Retinal pigment epithelial cell (primary cell): Measurements from ENCODE around the gene CTXN2.

Source experiments
- DNase-seq: peaks from one replicate; pipeline ENCODE4 v3.0.0-alpha.2; 2010; ENCODE audit warnings: low read depth
- H3K4me3 ChIP-seq: 2 replicates; pipeline ENCODE4 v1.5.1; 2011; ENCODE audit warnings: mild to moderate bottlenecking, low read length, control low read depth, moderate library complexity
- TF ChIP-seq, protein P1 (sequence below): conservative IDR thresholded peaks from 2 replicates; pipeline ENCODE4 v1.5.1; 2011; ENCODE audit warnings: low read depth, low read length, control low read depth, inconsistent platforms

Gene CTXN2

DNA sequence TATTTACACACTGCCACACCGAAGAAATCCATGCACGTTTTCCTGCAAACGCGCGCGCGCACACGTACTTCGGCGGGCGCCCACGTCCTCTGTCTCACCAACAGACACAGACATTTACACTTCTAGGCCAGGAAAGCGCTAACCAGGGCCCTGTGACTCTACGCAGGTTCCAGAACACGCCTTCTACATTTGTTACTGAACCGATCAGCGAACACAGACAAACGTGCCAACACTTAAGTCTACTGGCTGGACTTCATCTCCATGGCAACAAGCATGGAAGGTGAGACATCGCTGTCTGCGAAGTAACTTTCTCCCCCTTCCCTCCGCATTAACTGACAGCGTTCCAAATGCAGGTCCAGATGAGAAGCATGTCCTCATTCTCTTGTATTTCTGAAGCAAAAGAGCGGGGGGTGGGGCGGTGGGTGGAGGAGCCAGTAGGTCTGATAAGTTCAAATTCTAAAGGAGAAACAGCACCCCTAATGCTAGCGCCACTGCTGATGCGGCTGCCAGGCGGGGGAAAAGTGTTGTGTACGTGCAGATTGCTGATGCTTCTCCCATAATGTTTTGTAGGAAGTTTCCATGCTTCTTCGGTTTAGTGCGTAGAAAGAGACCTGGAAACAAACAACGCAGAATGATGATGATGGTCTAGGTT lies at the start of gene CTXN2:
Gene CTXN2 (plus strand): TSS at position 92 of the 652 bp plus-strand sequence. CDS start 9,636 bp downstream, outside the sequence.
- peak within 1 kb of the TSS; percentile 43 for H3K4me3 ChIP-seq
- DNase-seq: no peak
- TF ChIP-seq, protein P1, sequence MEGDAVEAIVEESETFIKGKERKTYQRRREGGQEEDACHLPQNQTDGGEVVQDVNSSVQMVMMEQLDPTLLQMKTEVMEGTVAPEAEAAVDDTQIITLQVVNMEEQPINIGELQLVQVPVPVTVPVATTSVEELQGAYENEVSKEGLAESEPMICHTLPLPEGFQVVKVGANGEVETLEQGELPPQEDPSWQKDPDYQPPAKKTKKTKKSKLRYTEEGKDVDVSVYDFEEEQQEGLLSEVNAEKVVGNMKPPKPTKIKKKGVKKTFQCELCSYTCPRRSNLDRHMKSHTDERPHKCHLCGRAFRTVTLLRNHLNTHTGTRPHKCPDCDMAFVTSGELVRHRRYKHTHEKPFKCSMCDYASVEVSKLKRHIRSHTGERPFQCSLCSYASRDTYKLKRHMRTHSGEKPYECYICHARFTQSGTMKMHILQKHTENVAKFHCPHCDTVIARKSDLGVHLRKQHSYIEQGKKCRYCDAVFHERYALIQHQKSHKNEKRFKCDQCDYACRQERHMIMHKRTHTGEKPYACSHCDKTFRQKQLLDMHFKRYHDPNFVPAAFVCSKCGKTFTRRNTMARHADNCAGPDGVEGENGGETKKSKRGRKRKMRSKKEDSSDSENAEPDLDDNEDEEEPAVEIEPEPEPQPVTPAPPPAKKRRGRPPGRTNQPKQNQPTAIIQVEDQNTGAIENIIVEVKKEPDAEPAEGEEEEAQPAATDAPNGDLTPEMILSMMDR: no peak

DNA sequence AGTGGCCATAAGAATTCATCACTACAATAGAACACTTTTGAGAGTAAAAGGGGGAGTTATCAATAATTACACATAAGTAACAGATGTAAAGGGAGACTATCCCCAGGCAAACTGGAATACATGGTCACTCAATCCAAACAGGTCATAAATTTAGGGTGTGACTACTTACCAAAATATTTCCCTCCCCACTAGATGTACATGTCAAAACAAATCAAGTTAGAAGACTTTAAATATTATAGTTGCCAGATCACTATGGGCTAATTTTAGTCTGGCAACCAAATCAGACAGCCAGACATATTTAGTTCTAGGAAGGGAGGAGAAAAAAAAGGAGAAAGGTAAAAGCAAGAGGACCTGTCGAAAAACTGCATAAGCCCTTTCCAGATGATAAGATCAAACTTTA lies 47.6 kb upstream of the CTXN2 start:
- no peak overlapping the region for H3K4me3 ChIP-seq
- DNase-seq: no peak
- TF ChIP-seq, protein P1: no peak

DNA sequence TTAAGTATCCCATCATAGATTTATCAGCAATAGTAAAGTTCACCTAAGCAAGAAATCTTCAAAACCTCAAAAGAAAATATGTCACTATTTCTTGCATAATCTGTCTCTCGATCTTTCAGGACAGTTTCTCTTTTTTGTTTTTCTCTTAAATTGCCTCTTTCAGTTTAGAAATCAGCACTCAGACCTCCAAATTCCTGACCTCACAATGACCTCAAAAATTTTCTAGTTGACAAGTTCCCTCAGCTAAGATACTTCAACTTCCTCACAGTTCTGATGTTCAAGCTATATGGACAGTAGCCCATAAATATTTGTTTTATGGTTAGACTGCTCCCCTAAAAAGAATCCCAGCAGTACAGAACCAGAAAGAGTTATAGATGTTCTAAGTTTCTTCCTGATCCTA lies 46.6 kb upstream of the CTXN2 start:
- H3K4me3 ChIP-seq: no peak overlapping the region
- TF ChIP-seq, protein P1: no peak
- DNase-seq: no peak

DNA sequence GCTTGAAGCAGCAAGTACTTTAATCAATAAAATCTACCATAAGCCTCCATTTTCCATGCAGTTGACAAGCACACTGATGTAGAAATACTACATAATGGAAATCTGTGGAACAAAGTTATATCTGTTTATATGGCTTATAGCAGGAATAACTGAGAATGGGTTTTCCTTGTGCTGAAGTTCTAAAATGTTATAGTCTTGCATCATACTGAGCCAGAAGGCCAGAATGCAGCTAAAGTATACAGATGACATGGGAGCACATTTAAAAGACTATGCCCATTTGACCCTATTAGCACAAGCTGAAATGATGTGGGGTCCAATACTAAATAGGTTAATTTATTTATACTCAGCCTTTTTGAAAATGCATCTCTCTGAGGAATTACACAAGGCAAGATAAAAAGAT lies 45.5 kb upstream of the CTXN2 start:
- TF ChIP-seq, protein P1: no peak
- DNase-seq: no peak
- H3K4me3 ChIP-seq: no peak overlapping the region

DNA sequence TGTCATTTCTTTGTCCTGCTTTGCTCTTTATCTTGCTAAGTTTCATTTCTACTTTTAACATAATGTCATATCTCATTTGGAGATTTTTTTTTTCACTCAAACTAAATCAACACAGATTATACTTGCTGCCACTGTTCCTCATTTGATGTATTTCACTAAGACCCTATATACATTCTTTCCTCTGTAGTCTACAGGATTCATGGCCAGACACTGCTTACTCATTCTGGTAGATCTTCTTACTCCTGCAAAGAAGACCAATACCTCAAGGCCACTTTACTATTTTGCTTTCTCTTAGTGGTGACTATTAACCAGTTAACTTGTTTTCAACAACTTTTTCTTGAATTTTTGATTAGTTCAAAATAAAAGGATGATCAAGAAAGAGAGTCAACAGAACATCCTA lies 44.1 kb upstream of the CTXN2 start:
- no peak overlapping the region for H3K4me3 ChIP-seq
- no peak for DNase-seq
- TF ChIP-seq, protein P1: no peak

DNA sequence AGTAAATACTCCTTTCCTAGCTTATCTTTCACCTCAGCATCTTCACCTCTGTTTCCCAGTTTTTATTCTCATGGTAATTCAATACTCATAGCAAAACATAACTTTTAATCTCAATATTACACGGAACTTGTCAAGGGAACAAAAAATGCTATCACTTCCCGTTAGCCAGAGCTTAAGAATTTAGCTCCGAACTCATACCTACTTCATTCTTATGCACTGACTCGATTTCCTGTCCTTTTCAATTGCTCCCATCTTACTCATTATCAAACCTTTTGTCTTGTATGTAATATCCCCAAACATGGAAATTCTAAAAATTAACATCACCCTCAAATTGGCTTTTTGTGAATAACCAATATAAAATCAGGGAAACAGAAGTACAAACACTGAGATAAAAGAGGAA lies 41.6 kb upstream of the CTXN2 start:
- TF ChIP-seq, protein P1: no peak
- no peak for DNase-seq
- no peak overlapping the region for H3K4me3 ChIP-seq

DNA sequence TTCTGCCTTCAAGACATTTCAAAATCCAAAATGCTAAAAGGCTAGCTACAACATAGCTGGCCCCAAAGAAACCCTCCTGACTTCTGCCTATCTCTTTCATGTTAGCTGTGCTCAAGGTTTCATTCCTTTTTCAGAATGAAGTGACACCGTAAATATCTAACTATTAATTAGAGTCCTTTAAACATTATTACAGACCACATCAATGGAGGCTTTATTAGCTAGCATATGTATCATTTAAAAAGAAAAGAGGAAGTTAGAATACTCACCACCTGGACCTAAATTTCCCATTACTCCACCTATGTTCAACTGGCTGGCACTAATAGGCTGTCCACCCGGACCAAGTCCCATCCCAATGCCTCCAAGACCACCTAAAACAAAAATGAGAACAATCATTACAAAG lies 37.9 kb upstream of the CTXN2 start:
- H3K4me3 ChIP-seq: no peak overlapping the region
- TF ChIP-seq, protein P1: no peak
- no peak for DNase-seq
